Right lobe of liver (tissue), 6 donors: Measurements from ENCODE around the gene SORD. TPM values are rescaled to one million over a fixed set of nuclear protein-coding genes. Genes with fewer than 3 reads are reported as not detected.
"Not testable (repeated sequence)": the region's sequence is repeated elsewhere in the genome, so short reads cannot be mapped to it uniquely, and the experiment has no call there.

Experiments
- ATAC-seq, 4 donors: fragments of 200-7000 bp; cut with Tn5 transposase; one replicate each; pipeline ENCODE4 v1.9.1; 2020; ENCODE audit warnings: mild to moderate bottlenecking in 4 of 4, moderate library complexity in 4 of 4
- DNase-seq, 3 donors: peaks; one replicate each; pipeline ENCODE4 v3.0.0-alpha.2; 2020
- H3K27ac ChIP-seq, 3 donors: fragments of 200-600 bp; one replicate each; pipeline ENCODE4 v1.8.0; 2022
- H3K27me3 ChIP-seq, 2 donors: fragments of 200-600 bp; one replicate each; pipeline ENCODE4 v1.8.0; 2022
- H3K36me3 ChIP-seq, 4 donors: fragments of 200-600 bp; sonication (generic) in 1 of 4; one replicate each; pipeline versions ENCODE4 v1.5.1 to v1.8.0; 2017 to 2022; ENCODE audit warnings: control low read depth in 1 of 4
- H3K4me1 ChIP-seq, 4 donors: fragments of 200-600 bp; sonication (generic) in 1 of 4; one replicate each; pipeline versions ENCODE4 v1.5.1 to v1.8.0; 2017 to 2022; ENCODE audit warnings: control low read depth in 1 of 4
- H3K4me3 ChIP-seq, 3 donors: fragments of 200-600 bp; one replicate each; pipeline ENCODE4 v1.8.0; 2022
- H3K9me3 ChIP-seq, 4 donors: fragments of 200-600 bp; sonication (generic) in 1 of 4; one replicate each; pipeline versions ENCODE4 v1.5.1 to v1.8.0; 2017 to 2022; ENCODE audit warnings: control low read depth in 1 of 4
- POLR2A ChIP-seq: fragments of 450-650 bp; IDR thresholded peaks from one replicate; pipeline ENCODE4 v1.6.1; 2017; ENCODE audit warnings: antibody characterized with exemption, mild to moderate bottlenecking
- WGBS: methylation state at CpG from one replicate; pipeline ENCODE4 v1.1.6; 2018; ENCODE audit warnings: low coverage, low lambda C conversion rate; ENCODE audit not compliant: insufficient coverage; ENCODE audit errors: missing lambda C conversion rate; 5-methylcytosine and 5-hydroxymethylcytosine counted together
- intact Hi-C, 2 donors: fragments of 100-400 bp; cut with DNase I; formaldehyde crosslinking; loops; one replicate each; pipeline versions ENCODE4 v1.11.2 to v1.14.1; 2022
- long read RNA-seq: library from polyadenylated mRNA; unstranded; transcript quantifications from one replicate; pipeline ENCODE4 v2.0.0, GENCODE V29; 2019
- total RNA-seq, 6 experiments: library from RNA; depleted of rRNA in 2 of 6; stranded (reverse); fragments of >200 nt in 2 of 6; fragmentation: NEBNext Ultra II Directional in 3 of 6; extraction: Animal tissue kit (Norgen Biotek cat#: 25700) in 3 of 6; gene quantifications; one replicate each; pipeline versions ENCODE4 v1.1.0 to v1.2.4, GENCODE V29; 2016 to 2023
- TF ChIP-seq, protein P1 (sequence below), 4 donors: fragments of 200-600 bp in 3 of 4; fragments of 450-650 bp in 1 of 4; IDR thresholded peaks; one replicate each; pipeline versions ENCODE4 v1.5.1 to v1.8.0; 2016 to 2022; ENCODE audit warnings: antibody characterized with exemption in 4 of 4, mild to moderate bottlenecking in 2 of 4
- donor health status: DM: no; HTN: yes; CAD: no.
- donor health status: DM: no; HTN: no; CAD: no.
- donor health status: DM: no; HTN: no; CAD: no.
- donor health status: DM: no; HTN: yes; CAD: no.
- donor health status: DM: no; HTN: yes; CAD: no.

The SORD gene
- total RNA-seq, result 100 to 1,000 TPM in 5 of 6 experiments, 10 to 100 TPM in 1; 87.1 to 380 (median 236) TPM
- long read RNA-seq, full-length matches to known transcripts, result 152 of 171 reads
- long read RNA-seq, partial matches to known transcripts, result 6 of 171 reads
- long read RNA-seq, other reads (novel, unspliced or antisense), result 13 of 171 reads

DNA sequence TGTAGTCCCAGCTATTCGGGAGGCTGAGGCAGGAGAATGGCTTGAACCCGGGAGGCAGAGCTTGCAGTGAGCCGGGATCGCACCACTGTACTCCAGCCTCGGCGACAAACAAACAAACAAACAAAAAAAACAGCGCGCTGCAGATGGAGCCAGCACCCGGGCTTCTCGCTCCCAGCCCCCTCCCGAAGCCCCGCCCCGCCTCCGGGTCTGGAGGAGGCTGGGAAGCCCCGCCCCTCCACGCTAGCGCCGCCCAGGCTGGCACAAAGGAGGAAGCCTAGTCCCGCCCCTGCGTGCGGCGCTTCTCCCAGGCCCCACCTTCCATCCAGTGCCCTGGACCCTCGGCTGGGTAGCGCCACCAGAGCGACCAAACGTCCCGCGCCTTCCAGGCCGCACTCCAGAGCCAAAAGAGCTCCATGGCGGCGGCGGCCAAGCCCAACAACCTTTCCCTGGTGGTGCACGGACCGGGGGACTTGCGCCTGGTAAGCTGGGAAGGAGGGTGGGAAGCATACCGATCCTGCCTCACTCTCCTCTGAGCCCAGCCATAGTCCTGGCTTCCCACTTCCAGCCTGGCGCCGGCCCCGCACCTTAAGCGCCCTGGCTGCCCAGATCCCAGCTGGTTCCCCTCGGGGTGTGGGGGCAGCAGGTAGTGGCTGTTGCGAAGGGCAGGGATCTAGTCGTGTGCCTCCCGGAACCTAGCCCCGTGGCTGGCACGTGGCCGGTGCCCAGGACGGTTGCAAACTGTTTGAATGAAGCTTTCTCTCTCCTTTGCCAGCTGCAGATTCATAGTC, at the start of gene SORD:
SORD (plus strand) TSS at position 325 of the 788 bp plus-strand sequence; CDS start at position 414, 89 bp downstream.
- H3K4me3 ChIP-seq, result peak within 1 kb of the TSS; percentile 88 to 99 (median 92)
- H3K27me3 ChIP-seq, result no peaks in the 10 kb centered on the region
- intact Hi-C loops, result loop anchor here in 1 of 2 donors (10.0 kb wide), 1 partner anchor 168 kb away; no protein-coding TSS in a partner anchor
- TF ChIP-seq POLR2A, result peak; percentile 86
- TF ChIP-seq, protein P1, sequence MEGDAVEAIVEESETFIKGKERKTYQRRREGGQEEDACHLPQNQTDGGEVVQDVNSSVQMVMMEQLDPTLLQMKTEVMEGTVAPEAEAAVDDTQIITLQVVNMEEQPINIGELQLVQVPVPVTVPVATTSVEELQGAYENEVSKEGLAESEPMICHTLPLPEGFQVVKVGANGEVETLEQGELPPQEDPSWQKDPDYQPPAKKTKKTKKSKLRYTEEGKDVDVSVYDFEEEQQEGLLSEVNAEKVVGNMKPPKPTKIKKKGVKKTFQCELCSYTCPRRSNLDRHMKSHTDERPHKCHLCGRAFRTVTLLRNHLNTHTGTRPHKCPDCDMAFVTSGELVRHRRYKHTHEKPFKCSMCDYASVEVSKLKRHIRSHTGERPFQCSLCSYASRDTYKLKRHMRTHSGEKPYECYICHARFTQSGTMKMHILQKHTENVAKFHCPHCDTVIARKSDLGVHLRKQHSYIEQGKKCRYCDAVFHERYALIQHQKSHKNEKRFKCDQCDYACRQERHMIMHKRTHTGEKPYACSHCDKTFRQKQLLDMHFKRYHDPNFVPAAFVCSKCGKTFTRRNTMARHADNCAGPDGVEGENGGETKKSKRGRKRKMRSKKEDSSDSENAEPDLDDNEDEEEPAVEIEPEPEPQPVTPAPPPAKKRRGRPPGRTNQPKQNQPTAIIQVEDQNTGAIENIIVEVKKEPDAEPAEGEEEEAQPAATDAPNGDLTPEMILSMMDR (IDR thresholded peaks at IDR 0.05), result no peak
- peaks cover 0 to 6% (median 0%) of the 10 kb centered on the region in 4 donors for H3K36me3 ChIP-seq
- peaks cover 0 to 40% (median 2%) of the 10 kb centered on the region in 4 donors for H3K4me1 ChIP-seq
- ATAC-seq (peak; percentile 88 to 95 (median 90)), DNase-seq (peak; percentile 97 to 98 (median 98))
- peak within 1 kb of the TSS; percentile 85 to 98 (median 97) for H3K27ac ChIP-seq
- 3% methylated on average over 21 of the region's 48 CpGs for WGBS
- no peaks in the 10 kb centered on the region for H3K9me3 ChIP-seq

GRCh38 chr15:44976183-44976582, 46.8 kb upstream of the SORD start:
- H3K27me3 ChIP-seq, ATAC-seq, H3K4me3 ChIP-seq, H3K9me3 ChIP-seq, H3K36me3 ChIP-seq, DNase-seq, intact Hi-C loops, H3K27ac ChIP-seq: not testable (repeated sequence)
- peaks cover 0 to 14% (median 3%) of the 10 kb centered on the region in 4 donors for H3K4me1 ChIP-seq
- 100% methylated on average over 2 of the region's 3 CpGs for WGBS

DNA sequence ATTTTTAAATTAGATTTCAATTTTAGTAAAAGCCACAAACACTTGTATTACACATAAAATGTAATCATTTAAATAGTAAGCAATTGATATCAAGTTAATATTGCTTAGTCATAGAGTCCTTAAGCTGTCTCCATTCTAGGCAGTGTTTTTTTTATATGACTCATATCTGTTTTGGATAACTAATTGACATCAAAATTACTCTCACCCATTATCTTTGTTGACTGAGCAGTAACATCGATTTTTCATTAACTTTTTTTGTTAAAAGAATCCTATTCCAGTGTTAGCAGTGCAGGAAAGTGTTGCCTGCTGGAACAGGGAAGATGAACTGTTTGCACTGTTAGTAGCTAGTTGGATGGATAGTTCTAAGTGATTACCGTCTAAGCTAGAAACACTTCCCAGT, 45.2 kb upstream of the SORD start:
- DNase-seq, H3K27me3 ChIP-seq, intact Hi-C loops, H3K9me3 ChIP-seq, H3K4me3 ChIP-seq, H3K36me3 ChIP-seq, H3K27ac ChIP-seq: not testable (repeated sequence)
- H3K4me1 ChIP-seq, result peaks cover 0 to 14% (median 3%) of the 10 kb centered on the region in 4 donors
- 28% methylated on average over 2 of the region's 2 CpGs for WGBS
- ATAC-seq, result peak in 1 of 4 donors; percentile 46

DNA sequence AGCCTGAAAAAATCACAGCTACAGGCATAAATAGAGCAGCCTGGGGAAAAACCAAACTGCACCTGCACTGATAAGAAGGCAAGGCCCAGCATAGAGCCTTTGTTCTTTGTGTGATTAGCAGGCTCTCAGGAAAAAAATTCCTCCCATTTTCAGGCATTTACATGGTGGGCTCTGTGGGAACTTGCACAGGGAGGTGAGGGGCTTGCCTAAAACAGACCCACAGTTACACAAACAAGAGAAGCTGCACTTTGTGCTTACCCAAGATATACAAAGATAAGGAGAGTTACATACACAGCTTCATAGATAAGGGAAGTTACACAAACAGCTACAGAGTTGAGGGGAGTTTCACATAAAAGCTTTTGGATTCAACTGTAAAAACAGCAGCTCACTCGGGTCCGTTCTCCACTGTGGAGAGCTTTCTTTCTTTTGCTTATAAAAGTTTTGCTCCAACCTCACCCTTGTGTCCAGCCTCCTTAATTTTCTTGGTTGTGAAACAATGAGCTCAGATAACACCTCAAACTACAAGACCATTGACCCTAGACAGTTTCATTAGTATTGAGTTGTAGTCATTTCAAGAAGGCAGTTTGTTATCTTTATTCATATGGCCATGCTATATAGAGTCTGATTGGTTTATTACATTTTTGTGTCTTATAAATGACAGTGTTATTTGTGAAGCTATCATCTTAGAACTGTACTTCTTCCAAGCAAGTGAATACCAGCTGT, 43.2 kb upstream of the SORD start:
- peak; percentile 89 to 93 (median 91) for ATAC-seq
- intact Hi-C loops, result not testable (repeated sequence)

DNA sequence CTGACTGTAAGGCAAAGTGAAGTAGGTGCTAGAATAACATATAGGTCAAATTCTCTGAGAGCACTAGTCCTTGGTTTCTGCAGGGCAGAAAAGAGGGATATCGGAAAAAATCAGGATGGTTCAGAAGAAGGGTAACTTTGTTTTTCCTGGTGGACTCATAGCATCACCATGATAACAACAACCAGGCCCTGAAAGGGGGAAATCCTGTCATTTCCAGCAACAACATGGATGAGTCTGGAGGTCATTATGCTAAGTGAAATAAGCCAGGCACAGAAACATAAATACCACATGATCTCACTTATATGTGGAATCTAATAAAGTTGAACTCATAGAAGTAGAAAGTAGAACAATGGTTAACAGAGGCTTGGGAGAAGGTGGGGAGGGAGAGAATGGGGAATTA, 38.9 kb upstream of the SORD start:
- DNase-seq, intact Hi-C loops, ATAC-seq, H3K27ac ChIP-seq, H3K4me3 ChIP-seq, H3K9me3 ChIP-seq, H3K36me3 ChIP-seq, H3K27me3 ChIP-seq: not testable (repeated sequence)
- 67% methylated on average over 1 of the region's 1 CpG for WGBS
- peaks cover 0 to 13% (median 3%) of the 10 kb centered on the region in 4 donors for H3K4me1 ChIP-seq

More for the DNA sequence above, 43.2 kb upstream of the SORD start:
- not testable (repeated sequence) for H3K4me3 ChIP-seq, DNase-seq, H3K27me3 ChIP-seq, H3K9me3 ChIP-seq, H3K36me3 ChIP-seq
- Histone ChIP-seq H3K27ac (peak overlapping the region in 2 of 3 donors; percentile 37 to 66), H3K4me1 (peaks cover 0 to 14% (median 3%) of the 10 kb centered on the region in 4 donors)
- WGBS, result 40% methylated on average over 1 of the region's 2 CpGs

DNA sequence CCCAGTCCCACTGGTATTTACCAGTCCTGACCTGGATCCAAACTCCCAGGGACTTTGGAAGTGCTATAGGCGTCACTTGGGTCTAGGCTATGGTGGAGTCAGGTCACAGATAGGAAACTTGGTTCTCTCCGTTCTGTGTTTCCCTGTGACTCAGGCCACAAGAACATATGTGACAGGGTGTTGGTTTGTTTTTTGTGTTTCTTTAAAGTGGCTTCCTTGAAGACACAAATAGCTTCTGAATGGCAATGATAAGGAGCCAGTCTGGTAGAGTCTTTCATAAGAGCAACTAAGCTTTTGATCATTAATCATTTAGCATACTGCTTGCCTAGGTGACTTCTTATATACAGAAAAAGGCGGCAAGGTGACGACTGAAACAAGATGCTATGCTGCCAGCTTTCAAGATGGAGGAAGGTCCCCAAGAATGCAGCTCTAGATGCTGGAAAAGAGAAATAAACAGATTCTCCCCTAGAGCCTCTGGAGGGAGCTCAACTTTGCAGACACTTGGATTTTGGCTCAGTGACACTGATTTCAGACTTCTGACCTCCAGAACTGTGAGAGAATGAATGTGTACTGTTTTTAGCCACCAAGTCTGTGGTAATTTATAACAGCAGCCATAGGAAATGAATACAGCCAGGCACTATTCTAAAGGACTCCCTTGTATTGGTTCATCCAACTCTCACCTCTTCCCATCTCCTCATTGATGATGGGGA, 36.5 kb upstream of the SORD start:
- H3K4me3 ChIP-seq, intact Hi-C loops, H3K27me3 ChIP-seq, H3K9me3 ChIP-seq, DNase-seq, H3K4me1 ChIP-seq, H3K36me3 ChIP-seq: not testable (repeated sequence)
- peak; percentile 76 to 89 (median 86) for ATAC-seq
- TF ChIP-seq, protein P1 (IDR thresholded peaks at IDR 0.05), result peak in 3 of 4 donors; percentile 16 to 47 (median 35)
- H3K27ac ChIP-seq, result peak overlapping the region in 1 of 3 donors; percentile 27
- 67% methylated on average over 3 of the region's 4 CpGs for WGBS

GRCh38 chr15:44987711-44988110, 35.3 kb upstream of the SORD start:
- H3K36me3 ChIP-seq, H3K9me3 ChIP-seq, DNase-seq, intact Hi-C loops, H3K4me1 ChIP-seq, H3K27me3 ChIP-seq, H3K4me3 ChIP-seq, H3K27ac ChIP-seq: not testable (repeated sequence)
- no CpG with 5 or more reads among the region's 1 CpG for WGBS
- peak in 1 of 4 donors; percentile 12 for ATAC-seq

DNA sequence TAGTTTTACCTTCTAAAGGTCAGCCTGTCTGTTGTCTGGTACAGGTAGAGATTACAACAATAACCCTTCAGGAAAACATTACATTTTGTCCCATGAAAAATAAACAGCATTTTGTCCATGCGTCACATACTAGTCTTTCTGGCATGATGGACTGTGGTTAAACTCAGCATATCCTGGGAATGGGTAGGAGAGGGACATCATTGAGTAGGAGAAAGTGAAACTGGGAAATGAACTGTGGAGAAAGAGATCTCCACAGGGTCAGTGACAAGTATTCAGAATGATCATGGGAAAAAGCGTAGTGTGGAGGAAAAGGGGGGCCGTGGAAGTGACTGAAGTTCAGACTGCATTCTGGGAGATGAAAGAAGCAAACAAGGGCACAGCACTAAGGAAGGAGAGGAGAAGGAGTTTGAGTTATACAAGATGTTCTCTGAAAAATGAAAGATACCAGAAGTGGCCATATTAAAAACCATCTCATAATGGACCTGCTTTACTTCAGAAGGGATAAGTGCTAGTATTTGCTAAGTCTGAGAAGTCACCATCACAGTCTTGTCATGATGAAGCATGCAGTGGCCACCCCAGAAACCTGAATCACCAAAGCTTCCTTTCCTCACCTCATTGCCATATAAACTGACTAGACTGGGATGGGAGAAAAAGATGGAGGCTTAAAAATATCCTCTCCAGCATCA, 34.7 kb upstream of the SORD start:
- peak; percentile 75 to 83 (median 78) for ATAC-seq

More for the DNA sequence above, 34.7 kb upstream of the SORD start:
- H3K27me3 ChIP-seq, H3K9me3 ChIP-seq, H3K4me3 ChIP-seq, H3K27ac ChIP-seq, DNase-seq, intact Hi-C loops, H3K36me3 ChIP-seq, H3K4me1 ChIP-seq: not testable (repeated sequence)
- WGBS, result 42% methylated on average over 1 of the region's 3 CpGs
